Measurements from ENCODE around the gene BRI3BP.
"Not testable (repeated sequence)": the region's sequence is repeated elsewhere in the genome, so short reads cannot be mapped to it uniquely, and the experiment has no call there.

Gene BRI3BP

DNA sequence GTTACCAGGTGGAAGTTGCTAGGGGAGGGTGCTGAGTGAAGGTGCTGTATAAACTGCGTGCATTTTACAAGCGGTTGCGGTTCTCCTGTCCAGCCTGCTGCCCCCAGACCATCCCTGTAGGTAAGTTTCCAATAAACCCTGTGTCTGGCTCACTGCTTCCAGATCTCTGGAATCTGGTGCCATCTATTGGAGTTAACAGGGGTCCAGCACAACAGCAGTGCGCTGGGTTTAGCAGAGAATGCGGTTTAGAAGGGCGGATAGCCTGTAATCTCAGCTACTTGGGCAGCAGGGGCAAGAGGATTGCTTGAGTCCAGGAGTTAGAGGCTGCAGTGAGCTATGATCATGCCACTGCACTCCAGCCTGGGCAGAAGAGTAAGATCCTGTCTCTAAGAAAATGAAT lies 76.7 kb downstream of the BRI3BP start:
- no peak for DNase-seq

DNA sequence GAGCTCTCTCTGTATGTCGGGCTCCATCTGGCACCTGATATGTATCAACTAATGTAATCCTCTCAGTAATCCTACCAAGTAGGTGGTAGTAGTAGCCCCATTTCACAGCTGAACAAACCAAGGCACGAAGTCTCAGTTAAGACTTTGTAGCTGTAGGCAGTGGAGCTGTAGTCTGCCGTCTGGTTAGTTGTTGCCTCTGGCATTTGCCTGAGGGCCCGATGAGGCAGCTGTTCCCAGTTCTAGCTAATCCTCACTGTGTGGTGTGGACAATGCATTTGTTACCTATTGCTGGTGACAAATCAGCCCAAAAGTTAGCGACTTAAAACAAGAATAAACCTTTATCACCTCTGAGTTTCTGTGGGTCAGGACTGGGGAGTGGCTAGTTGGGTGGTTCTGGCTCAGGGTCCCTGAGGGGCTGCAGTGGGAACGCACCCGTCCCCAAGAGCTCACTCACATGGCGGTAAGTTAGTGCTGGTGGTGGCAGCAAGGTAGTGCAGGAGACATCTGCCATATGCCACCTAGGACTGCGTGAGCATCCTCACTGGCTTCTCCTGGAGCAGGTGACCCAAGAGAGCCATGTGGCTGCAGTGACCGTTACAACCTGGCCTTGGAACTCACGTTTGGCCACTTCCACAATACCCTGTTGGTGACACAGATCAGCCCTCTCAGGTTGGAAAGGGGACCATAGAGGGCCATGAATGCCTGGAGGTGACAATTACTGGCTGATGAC lies 77.4 kb downstream of the BRI3BP start:
- no peak for DNase-seq

GRCh38 chr12:125071456-125071855 lies 78.0 kb downstream of the BRI3BP start:
- DNase-seq, result no peak

GRCh38 chr12:125072496-125072895 lies 79.1 kb downstream of the BRI3BP start:
- no peak for DNase-seq

DNA sequence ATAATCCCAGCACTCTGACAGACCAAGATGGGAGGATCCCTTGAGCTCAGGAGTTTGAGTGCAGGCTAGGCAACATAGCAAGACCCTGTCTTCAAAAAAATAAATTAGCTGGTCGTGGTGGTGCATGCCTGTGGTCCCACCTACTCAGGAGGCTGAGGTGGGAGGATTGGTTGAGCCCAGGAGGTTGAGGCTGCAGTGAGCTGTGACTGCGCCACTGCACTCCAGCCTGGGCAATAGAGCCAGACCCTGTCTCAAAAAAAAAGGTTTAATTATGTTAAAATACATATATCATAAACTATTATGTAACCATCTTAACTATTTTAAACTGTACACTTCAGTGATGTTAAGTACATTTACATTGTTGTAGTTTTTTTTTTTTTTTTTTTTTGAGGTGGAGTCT lies 80.8 kb downstream of the BRI3BP start:
- DNase-seq, result not testable (repeated sequence)

GRCh38 chr12:125076103-125076502 lies 82.7 kb downstream of the BRI3BP start:
- no peak for DNase-seq

DNA sequence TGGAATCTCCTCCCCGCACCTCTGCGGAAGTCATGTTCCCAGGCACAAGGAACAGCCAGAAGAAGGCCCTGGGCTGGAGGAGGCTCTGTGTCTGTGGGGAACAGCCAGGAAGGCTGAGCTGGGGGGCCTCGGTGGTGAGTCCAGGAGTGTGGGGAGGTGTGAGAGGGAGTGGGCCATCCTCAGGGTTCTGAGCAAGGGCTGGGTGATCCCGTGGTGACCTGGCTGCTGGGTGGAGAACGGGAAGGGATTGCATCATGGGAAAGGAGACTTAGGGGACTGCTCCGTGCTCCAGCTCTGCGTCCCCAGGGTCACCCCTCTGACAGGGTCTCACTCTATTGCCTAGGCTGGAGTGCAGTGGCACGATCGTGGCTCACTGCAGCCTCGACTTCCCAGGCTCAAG lies 85.6 kb downstream of the BRI3BP start:
- no peak for DNase-seq

DNA sequence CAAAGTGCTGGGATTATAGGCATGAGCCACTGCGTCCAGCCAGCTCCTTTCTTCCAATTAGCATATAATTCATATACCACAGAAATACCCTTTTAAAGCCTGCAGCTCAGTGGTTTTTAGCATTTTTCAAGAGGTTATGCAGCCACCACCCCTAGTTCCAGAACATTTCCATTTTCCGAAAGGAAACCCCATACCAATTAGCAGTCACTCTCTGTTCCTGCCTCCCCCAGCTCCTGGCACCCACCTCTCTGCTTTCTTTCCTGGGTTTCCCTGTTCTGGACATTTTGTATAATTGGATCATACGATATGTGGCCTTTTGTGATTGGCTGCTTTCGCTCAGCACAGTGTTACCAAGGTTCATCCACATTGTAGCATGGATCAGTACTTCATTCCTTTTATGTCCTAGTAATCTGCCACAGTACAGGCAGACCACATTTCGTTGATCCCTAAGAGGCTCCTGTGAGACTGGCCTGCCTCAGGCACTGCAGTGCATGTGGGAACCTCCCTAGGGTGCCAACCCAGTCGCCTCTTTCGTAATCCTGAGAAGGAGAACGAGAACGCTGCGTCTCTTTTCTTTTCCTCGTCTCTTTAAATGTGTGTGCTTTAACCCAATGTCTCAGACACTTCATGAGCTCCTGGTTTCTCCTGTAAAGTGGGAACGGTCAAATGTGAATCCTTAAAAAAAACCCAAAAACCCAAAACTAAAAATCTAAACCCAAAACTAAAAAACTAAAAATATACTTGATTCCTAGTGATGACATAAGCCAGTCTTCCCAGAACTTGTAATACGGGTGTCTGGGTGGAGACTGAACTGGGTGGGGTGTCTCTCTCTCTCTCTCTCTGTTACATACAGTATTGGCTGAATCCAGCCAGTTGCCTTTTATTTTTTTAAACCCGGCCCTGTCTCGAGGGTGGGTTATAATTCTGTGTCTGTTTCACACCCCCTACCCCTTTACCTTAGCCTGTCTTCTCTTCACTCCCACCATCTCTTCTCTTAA lies 86.5 kb downstream of the BRI3BP start:
- no peak for DNase-seq

All from activated gamma-delta T cell treated with Interleukin-2 at 50 U/mL for 16 hours (primary cell).